Ramos (cell line): ENCODE measurements around the gene SMIM35.

Experiments
- in situ Hi-C: fragments of 300-500 bp; cut with MboI; formaldehyde crosslinking; loops from one replicate; pipeline ENCODE4 v1.14.3; 2022; ENCODE audit warnings: low sequenced_read_pairs; ENCODE audit not compliant: unreplicated experiment

SMIM35 gene

DNA sequence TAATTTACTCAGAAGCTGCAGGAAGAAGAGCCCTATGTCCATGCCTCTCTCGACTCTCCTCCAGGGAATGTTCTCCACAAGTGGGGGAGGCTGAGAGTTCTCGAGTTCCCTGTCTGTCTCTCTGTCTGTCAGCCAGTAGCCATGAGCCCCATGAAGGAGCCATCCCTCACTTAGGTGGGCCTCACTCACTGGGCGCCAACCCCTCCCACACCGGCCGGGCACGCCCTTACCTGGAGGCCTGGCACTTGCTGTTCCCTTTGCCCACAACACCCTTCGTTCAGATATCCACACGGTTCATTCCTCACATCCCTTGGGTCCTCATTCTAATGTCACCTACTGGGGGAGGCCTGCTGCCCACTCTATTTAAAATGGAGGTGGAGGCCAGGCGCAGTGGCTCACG lies 114.7 kb downstream of the SMIM35 start:
- in situ Hi-C loops = no loop called here

- in situ Hi-C loops = no loop called here
Measured at GRCh38 chr11:117970400-117971024, 116.3 kb downstream of the SMIM35 start.

DNA sequence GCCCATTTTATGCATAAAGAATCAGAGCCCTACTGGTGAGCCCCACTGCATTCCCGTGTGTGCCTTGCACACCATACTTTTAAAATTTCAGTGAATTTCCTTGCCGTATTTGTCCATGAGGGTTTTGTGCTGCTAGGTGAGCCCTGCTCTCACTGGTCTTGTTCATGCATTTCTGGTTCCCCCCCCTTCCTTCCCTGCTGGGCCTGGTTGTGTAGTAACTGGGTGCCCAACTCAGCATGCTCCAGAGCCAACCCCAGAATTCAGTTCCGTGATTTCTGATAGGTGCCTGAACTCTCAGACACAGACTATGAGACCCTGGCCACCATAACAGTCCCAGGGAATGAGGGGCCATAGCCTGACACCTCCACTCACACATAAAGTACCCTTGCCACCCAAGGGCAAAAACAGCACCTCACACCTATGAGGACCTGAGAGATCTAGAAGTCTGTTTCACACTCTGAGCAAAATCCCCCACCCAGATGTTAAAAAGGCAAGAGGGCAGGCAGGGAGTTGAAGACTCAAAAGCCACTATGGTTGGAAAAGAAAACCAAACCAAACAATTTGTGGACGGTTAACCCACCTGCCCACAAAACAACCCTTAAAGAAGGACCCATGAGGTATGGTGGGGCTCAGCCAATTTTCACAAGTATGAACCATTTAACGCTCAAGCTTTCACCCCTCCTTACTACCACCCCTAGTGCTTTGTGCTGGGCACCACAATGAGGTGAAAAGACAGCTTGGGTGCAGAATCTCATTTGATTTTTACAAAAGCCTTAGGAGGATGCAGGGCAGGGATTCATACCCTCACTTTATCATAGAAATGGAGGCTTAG lies 117.4 kb downstream of the SMIM35 start:
- in situ Hi-C loops = no loop called here

- in situ Hi-C loops = no loop called here
Measured at GRCh38 chr11:117966908-117967307, 119.9 kb downstream of the SMIM35 start.

DNA sequence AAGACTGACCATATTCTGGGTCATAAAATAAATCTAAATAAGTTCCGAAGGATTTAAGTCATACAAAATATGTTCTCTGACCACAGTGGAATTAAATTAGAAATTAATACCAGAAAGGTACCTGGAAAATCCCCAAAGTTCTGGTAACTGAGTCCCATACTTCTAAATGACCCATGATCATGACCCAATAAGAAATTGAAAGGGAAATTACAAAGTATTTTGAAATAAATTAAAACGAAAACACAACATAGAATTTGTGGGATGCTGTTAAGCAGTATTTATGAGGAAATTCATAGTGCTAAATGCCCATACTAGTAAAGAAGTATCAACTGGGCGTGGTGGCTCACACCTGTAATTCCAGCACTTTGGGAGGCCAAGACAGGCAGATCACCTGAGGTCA lies 123.9 kb downstream of the SMIM35 start:
- in situ Hi-C loops = no loop called here

- in situ Hi-C loops = no loop called here
Measured at GRCh38 chr11:117961896-117962295, 124.9 kb downstream of the SMIM35 start.

DNA sequence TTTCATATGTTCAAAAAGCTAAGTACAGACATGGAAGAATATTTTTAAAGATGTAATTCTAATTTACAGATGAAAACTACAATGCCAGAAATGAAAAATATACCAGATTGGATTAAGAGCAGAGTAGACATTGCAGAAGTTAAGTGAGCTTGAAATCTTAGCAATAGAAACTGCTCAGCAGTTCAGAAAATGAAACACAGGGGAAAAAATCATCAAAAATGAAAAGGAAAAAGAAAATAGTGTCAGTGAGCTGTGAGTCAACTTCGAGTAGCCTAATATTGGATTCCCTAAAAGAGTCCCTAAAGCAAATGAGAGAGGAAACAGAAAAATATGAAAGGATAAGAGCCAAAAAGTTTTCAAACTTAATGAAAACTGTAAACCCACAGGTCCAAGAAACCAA lies 126.4 kb downstream of the SMIM35 start:
- in situ Hi-C loops = no loop called here

- in situ Hi-C loops = no loop called here
Measured at GRCh38 chr11:117959438-117960149, 127.2 kb downstream of the SMIM35 start.

DNA sequence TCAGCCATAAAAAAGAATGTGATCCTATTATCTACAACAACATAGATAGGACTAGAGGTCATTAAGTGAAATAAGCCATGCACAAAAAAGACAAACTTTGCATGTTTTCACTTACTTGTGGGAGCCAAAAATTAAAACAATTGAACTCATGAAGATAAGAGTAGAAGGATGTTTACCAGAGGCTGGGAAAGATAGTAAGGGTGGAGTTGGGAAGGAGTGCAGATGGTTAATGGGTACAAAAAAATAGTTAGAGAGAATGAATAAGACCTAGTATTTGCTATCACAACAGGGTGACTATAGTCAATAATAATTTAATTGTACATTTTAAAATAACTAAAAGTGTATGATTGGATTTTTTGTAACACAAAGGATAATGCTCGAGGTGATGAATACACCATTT lies 127.8 kb downstream of the SMIM35 start:
- in situ Hi-C loops = no loop called here
